Mesodermal cell (in vitro differentiated cells): ENCODE results near the gene ARHGAP21.

ENCODE experiments used
- H3K27ac ChIP-seq: 2 replicates; pipeline ENCODE4 v1.7.0; 2013; ENCODE audit warnings: mild to moderate bottlenecking, low read depth, low read length, moderate library complexity; ENCODE audit not compliant: severe bottlenecking
- H3K36me3 ChIP-seq: 2 replicates; pipeline ENCODE4 v1.7.1; 2013; ENCODE audit warnings: mild to moderate bottlenecking, low read length, moderate library complexity; ENCODE audit not compliant: control insufficient read depth, insufficient read depth
- H3K4me1 ChIP-seq: one replicate; pipeline ENCODE4 v1.7.1; 2013; ENCODE audit warnings: mild to moderate bottlenecking, low read length; ENCODE audit not compliant: insufficient read depth, control insufficient read depth, poor library complexity, severe bottlenecking
- H3K4me3 ChIP-seq: 2 replicates; pipeline ENCODE4 v1.7.0; 2013; ENCODE audit warnings: low read length, control low read depth, mild to moderate bottlenecking; ENCODE audit not compliant: insufficient read depth, poor library complexity, severe bottlenecking; ENCODE audit errors: extremely low read depth
- H3K9me3 ChIP-seq: 2 replicates; pipeline ENCODE4 v1.7.1; 2013; ENCODE audit warnings: mild to moderate bottlenecking, low read length, moderate library complexity; ENCODE audit not compliant: control insufficient read depth
- WGBS, 2 experiments: methylation state at CpG; one replicate each; pipeline ENCODE4 v1.1.5; 2013; ENCODE audit warnings: missing lambda C conversion rate in 2 of 2; ENCODE audit not compliant: insufficient coverage in 2 of 2; 5-methylcytosine and 5-hydroxymethylcytosine counted together

ARHGAP21 gene

GRCh38 chr10:24533981-24534380 is 189.7 kb downstream of the ARHGAP21 start:
- H3K4me3 ChIP-seq: no peak overlapping the region
- no peaks in the 10 kb centered on the region for H3K4me1 ChIP-seq
- WGBS, 2 experiments: 95% methylated on average over 3 of the region's 4 CpGs; no CpG with 5 or more reads in 1 of the 2 experiments
- no peak overlapping the region for H3K27ac ChIP-seq
- H3K9me3 ChIP-seq: no peaks in the 10 kb centered on the region
- peaks cover 33% of the 10 kb centered on the region for H3K36me3 ChIP-seq
